Lower lobe of right lung (tissue), 2 donors: ENCODE data around the gene NRCAM. TPM values are rescaled to one million over a fixed set of nuclear protein-coding genes. Genes with fewer than 3 reads are reported as not detected.
A peak's percentile ranks its signal among the peaks of the same experiment; 100 is the strongest.

Source experiments
- ATAC-seq, 2 donors: fragments of 200-7000 bp; cut with Tn5 transposase; one replicate each; pipeline ENCODE4 v1.9.1; 2020 to 2022; ENCODE audit warnings: mild to moderate bottlenecking in 2 of 2, moderate library complexity in 2 of 2
- DNase-seq: peaks from one replicate; pipeline ENCODE4 v3.0.0-alpha.2; 2020
- H3K27ac ChIP-seq: fragments of 200-600 bp; one replicate; pipeline ENCODE4 v1.8.0; 2022
- H3K27me3 ChIP-seq: fragments of 200-600 bp; one replicate; pipeline ENCODE4 v1.8.0; 2022; ENCODE audit warnings: low read depth
- H3K36me3 ChIP-seq: fragments of 200-600 bp; one replicate; pipeline ENCODE4 v1.8.0; 2022; ENCODE audit warnings: mild to moderate bottlenecking
- H3K4me1 ChIP-seq: fragments of 200-600 bp; one replicate; pipeline ENCODE4 v1.8.0; 2022
- H3K4me3 ChIP-seq: fragments of 200-600 bp; one replicate; pipeline ENCODE4 v1.8.0; 2022; ENCODE audit warnings: mild to moderate bottlenecking
- H3K9me3 ChIP-seq: fragments of 200-600 bp; one replicate; pipeline ENCODE4 v1.8.0; 2022
- intact Hi-C: fragments of 100-400 bp; cut with DNase I; formaldehyde crosslinking; loops from one replicate; pipeline ENCODE4 v1.11.0; 2022
- total RNA-seq: library from RNA; stranded (reverse); fragmentation: NEBNext Ultra II Directional; extraction: Animal tissue kit (Norgen Biotek cat#: 25700); gene quantifications from one replicate; pipeline ENCODE4 v1.2.1, GENCODE V29; 2021
- TF ChIP-seq, protein P1 (sequence below): fragments of 200-600 bp; IDR thresholded peaks from one replicate; pipeline ENCODE4 v1.8.0; 2022; ENCODE audit warnings: antibody characterized with exemption, mild to moderate bottlenecking
- donor health status: DM: no; HTN: yes; CAD: no; lungs with severe emphysema.

NRCAM gene
- total RNA-seq, 1 donor from 2014 or later, result 2.6 TPM

GRCh38 chr7:108457871-108458270 is 1.6 kb upstream of the NRCAM start:
- Histone ChIP-seq H3K27me3 (peaks cover 47% of the 10 kb centered on the region), H3K4me1 (peaks cover 16% of the 10 kb centered on the region), H3K27ac (no peak overlapping the region), H3K4me3 (no peak overlapping the region), H3K36me3 (no peaks in the 10 kb centered on the region), H3K9me3 (no peaks in the 10 kb centered on the region)
- intact Hi-C loops, result no loop called here
- ATAC-seq (no peak), DNase-seq (no peak)
- TF ChIP-seq, protein P1, sequence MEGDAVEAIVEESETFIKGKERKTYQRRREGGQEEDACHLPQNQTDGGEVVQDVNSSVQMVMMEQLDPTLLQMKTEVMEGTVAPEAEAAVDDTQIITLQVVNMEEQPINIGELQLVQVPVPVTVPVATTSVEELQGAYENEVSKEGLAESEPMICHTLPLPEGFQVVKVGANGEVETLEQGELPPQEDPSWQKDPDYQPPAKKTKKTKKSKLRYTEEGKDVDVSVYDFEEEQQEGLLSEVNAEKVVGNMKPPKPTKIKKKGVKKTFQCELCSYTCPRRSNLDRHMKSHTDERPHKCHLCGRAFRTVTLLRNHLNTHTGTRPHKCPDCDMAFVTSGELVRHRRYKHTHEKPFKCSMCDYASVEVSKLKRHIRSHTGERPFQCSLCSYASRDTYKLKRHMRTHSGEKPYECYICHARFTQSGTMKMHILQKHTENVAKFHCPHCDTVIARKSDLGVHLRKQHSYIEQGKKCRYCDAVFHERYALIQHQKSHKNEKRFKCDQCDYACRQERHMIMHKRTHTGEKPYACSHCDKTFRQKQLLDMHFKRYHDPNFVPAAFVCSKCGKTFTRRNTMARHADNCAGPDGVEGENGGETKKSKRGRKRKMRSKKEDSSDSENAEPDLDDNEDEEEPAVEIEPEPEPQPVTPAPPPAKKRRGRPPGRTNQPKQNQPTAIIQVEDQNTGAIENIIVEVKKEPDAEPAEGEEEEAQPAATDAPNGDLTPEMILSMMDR, result no peak

GRCh38 chr7:108456845-108457540 is 757 bp upstream of the NRCAM start:
- TF ChIP-seq, protein P1, result no peak

GRCh38 chr7:108455551-108455997 is 662 bp downstream of the NRCAM start:
- ATAC-seq (peak; percentile 46 to 55), DNase-seq (no peak)
- Histone ChIP-seq H3K36me3 (no peaks in the 10 kb centered on the region), H3K27ac (peak overlapping the region; percentile 18), H3K4me3 (peak overlapping the region; percentile 47), H3K27me3 (peaks cover 43% of the 10 kb centered on the region), H3K9me3 (no peaks in the 10 kb centered on the region), H3K4me1 (peaks cover 16% of the 10 kb centered on the region)
- intact Hi-C loops, result no loop called here
- TF ChIP-seq, protein P1, result no peak

More at GRCh38 chr7:108456845-108457540, 757 bp upstream of the NRCAM start:
- ATAC-seq (no peak), DNase-seq (no peak)
- peak overlapping the region; percentile 47 for H3K4me3 ChIP-seq
- peaks cover 16% of the 10 kb centered on the region for H3K4me1 ChIP-seq
- intact Hi-C loops, result no loop called here
- no peak overlapping the region for H3K27ac ChIP-seq
- peaks cover 45% of the 10 kb centered on the region for H3K27me3 ChIP-seq
- no peaks in the 10 kb centered on the region for H3K36me3 ChIP-seq
- H3K9me3 ChIP-seq, result no peaks in the 10 kb centered on the region

- intact Hi-C loops, result no loop called here
- H3K27ac ChIP-seq, result peak overlapping the region; percentile 18
- DNase-seq (peak; percentile 42), ATAC-seq (peak; percentile 38 to 51)
- peaks cover 44% of the 10 kb centered on the region for H3K27me3 ChIP-seq
- peak overlapping the region; percentile 47 for H3K4me3 ChIP-seq
- H3K4me1 ChIP-seq, result peaks cover 16% of the 10 kb centered on the region
- no peaks in the 10 kb centered on the region for H3K9me3 ChIP-seq
- TF ChIP-seq, protein P1, result no peak
- no peaks in the 10 kb centered on the region for H3K36me3 ChIP-seq
These were observed 1.3 kb downstream of the NRCAM start for GRCh38 chr7:108454674-108455550.

DNA sequence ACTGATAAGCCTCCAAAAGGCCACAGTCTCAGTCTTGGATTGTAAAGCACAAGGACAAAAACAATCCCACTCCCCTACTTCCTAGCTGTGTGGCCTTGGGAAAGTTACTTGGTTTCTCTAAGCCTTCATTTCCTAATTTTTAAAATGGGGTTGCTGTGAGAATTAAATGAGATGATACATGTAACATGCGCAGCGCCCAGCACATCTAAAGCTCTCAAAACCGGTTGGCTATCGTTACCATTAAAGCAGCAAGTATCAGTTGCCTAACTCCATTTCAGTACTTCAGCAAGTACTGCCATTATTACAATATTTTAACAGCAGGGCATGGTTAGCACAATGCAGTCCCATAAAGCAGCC is 1.9 kb downstream of the NRCAM start:
- peak overlapping the region; percentile 47 for H3K4me3 ChIP-seq
- peaks cover 16% of the 10 kb centered on the region for H3K4me1 ChIP-seq
- no peak for DNase-seq
- H3K27ac ChIP-seq, result no peak overlapping the region
- no peaks in the 10 kb centered on the region for H3K9me3 ChIP-seq
- ATAC-seq, result no peak
- intact Hi-C loops, result no loop called here
- H3K27me3 ChIP-seq, result peaks cover 47% of the 10 kb centered on the region
- no peaks in the 10 kb centered on the region for H3K36me3 ChIP-seq
- TF ChIP-seq, protein P1, result no peak
